Measurements from ENCODE around the gene HASPIN. TPM values are rescaled to one million over a fixed set of nuclear protein-coding genes. Genes with fewer than 3 reads are reported as not detected.

HASPIN gene
- total RNA-seq, 6 experiments from 2014 or later, result 0.07 to 1.1 (median 0.27) TPM; not detected in 1

DNA sequence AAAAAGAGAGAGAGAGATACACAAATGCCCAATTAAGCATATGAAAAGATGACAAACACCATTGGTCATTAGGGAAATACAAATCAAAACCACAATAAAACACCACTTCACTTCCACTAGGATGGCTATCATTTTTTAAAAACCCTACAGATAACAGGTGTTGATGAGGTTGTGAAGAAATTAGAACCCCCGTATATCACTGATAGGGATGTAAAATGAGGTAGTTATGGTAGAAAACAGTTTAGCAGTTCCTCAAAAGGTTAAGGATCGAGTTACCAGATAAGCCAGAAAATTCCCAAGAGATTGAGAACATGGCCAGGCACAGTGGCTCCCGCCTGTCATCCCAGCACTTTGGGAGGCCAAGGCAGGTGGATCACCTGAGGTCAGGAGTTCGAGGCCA, 30.6 kb upstream of the HASPIN start:
- no peaks in the 10 kb centered on the region for H3K9me3 ChIP-seq

DNA sequence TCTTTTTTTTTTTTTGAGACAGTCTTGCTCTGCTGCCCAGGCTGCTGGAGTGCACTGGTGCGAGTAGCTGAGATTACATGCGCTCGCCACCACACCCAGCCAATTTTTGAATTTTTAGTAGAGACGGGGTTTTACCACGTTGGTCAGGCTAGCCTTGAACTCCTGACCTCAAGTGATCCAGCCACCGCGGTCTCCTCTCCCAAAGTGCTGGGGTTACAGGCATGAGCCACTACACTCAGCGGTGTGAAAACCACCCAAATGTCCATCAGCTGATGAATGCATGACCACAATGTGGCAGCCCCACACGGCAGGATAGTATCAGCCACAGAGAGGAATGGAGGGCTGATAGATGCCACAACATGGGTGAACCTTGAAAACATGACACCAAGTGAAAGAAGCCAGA, 29.9 kb upstream of the HASPIN start:
- TF ChIP-seq POLR2A (IDR thresholded peaks at IDR 0.05), result no peak
- TF ChIP-seq CTCF (IDR thresholded peaks at IDR 0.05), result no peak
- DNase-seq (no peak), ATAC-seq (no peak)
- H3K27ac ChIP-seq, result no peak overlapping the region
- H3K27me3 ChIP-seq, result no peaks in the 10 kb centered on the region
- WGBS (ENCODE audit: insufficient coverage, low coverage, low lambda C conversion rate, missing lambda C conversion rate), result 63% methylated on average over 9 of the region's 9 CpGs
- H3K4me3 ChIP-seq, result no peak overlapping the region
- H3K4me1 ChIP-seq, result peaks cover 0 to 7% (median 0%) of the 10 kb centered on the region in 4 donors
- H3K9me3 ChIP-seq, result no peaks in the 10 kb centered on the region
- H3K36me3 ChIP-seq, result no peaks in the 10 kb centered on the region
- intact Hi-C loops (cut with DNase I), result no loop called here

More for the DNA sequence above, 30.6 kb upstream of the HASPIN start:
- TF ChIP-seq CTCF (IDR thresholded peaks at IDR 0.05) (no peak), POLR2A (IDR thresholded peaks at IDR 0.05) (no peak)
- DNase-seq, result no peak
- ATAC-seq, result no peak
- Histone ChIP-seq H3K4me1 (peaks cover 0 to 7% (median 0%) of the 10 kb centered on the region in 4 donors), H3K27ac (no peak overlapping the region), H3K36me3 (no peaks in the 10 kb centered on the region), H3K4me3 (no peak overlapping the region), H3K27me3 (no peaks in the 10 kb centered on the region)
- intact Hi-C loops (cut with DNase I), result no loop called here
- WGBS (ENCODE audit: insufficient coverage, low coverage, low lambda C conversion rate, missing lambda C conversion rate), result 61% methylated on average over 4 of the region's 4 CpGs

DNA sequence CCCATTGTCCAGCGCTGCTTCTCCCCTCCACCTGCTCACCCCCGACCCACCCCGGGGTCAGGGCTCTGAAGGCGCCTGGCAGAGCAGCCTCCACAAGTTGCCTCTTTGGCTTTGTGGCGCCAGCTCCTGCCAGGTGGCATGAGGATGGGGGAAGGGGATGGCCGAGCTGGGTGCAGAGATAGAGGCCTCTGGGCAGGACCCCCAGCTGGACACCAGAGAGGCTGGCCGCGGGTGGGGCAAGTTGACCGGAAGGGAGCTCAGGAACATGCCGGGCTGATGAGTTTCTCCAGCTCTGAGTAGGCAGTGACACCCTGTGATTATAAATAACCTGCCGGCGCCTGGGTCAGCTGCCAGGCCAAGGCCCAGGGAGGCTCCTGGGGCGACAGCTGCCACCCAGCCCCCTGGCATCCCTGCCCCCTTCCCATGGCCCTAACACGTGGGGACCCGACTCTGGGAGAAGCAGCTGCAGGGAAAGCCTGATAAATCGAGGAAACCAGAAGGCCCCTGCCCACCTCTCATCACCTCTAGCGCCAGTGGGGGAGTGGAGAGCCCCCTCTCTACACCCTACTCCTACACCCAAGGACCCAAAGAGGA, 28.5 kb upstream of the HASPIN start:
- ATAC-seq (peak; percentile 8 to 21 (median 15)), DNase-seq (no peak)
- no peaks in the 10 kb centered on the region for H3K36me3 ChIP-seq
- 13% methylated on average over 9 of the region's 17 CpGs for WGBS (ENCODE audit: insufficient coverage, low coverage, low lambda C conversion rate, missing lambda C conversion rate)
- H3K27me3 ChIP-seq, result no peaks in the 10 kb centered on the region
- H3K27ac ChIP-seq, result no peak overlapping the region
- peak overlapping the region in 2 of 3 donors; percentile 34 to 51 for H3K4me3 ChIP-seq
- H3K9me3 ChIP-seq, result no peaks in the 10 kb centered on the region
- peaks cover 0 to 7% (median 0%) of the 10 kb centered on the region in 4 donors for H3K4me1 ChIP-seq
- TF ChIP-seq POLR2A (IDR thresholded peaks at IDR 0.05) (no peak), CTCF (IDR thresholded peaks at IDR 0.05) (no peak)
- intact Hi-C loops (cut with DNase I), result no loop called here

DNA sequence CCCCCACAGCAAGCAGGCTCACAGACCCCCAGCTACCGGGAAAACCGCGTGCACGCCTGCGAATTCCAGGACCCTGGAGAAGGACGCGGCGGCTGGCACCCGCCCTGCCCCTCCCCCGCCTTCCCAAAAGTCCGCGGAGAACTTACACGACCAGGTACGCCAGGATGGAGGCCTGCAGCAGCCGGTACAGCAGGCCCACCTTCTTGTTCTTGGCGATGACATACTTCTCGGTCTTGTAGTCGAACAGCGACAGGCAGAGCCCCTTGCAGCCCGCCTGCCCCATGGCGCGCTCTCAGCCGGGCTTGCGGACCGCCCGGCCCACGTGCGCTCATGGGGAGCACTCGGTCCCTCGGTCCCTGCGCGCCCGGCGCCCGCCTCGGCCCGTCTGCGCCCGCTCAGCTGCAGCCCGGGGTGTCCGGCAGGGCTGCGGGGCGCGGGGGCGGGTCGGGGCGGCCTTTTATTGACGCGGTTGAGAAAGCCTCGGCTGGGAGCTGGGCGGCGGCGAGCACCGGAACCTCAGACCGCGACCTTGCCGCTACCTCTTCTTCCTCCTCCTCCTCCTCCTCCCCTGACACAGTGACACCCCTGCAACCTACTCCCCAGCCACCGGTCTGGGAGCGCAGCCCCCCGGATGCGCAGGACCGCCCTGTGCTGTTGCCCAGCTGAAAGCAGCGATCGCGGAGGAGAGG, 27.8 kb upstream of the HASPIN start, which contains the start of gene P2RX5:
Gene P2RX5 (minus strand): TSS at position 433 of the 689 bp plus-strand sequence. CDS start 150 bp downstream, at position 283.
- WGBS (ENCODE audit: insufficient coverage, low coverage, low lambda C conversion rate, missing lambda C conversion rate), result 0% methylated on average over 5 of the region's 65 CpGs
- H3K27ac ChIP-seq, result no peak within 1 kb of the TSS
- DNase-seq, result no peak

More for the DNA sequence above, 27.8 kb upstream of the HASPIN start, which contains the start of gene P2RX5:
- TF ChIP-seq CTCF (IDR thresholded peaks at IDR 0.05), result no peak
- ATAC-seq, result peak; percentile 52 to 68 (median 58)
- H3K27me3 ChIP-seq, result no peaks in the 10 kb centered on the region
- peaks cover 0 to 7% (median 0%) of the 10 kb centered on the region in 4 donors for H3K4me1 ChIP-seq
- intact Hi-C loops (cut with DNase I), result no loop called here
- no peaks in the 10 kb centered on the region for H3K9me3 ChIP-seq
- H3K36me3 ChIP-seq, result no peaks in the 10 kb centered on the region
- peak within 1 kb of the TSS; percentile 22 to 51 (median 34) for H3K4me3 ChIP-seq

Data from right lobe of liver (tissue), 6 donors.